Vagina (tissue), 2 donors: ENCODE results near the gene FAM209A.

ENCODE experiments used
- CTCF ChIP-seq, 3 experiments: fragments of 450-650 bp in 2 of 3; fragments of 200-600 bp in 1 of 3; sonication (generic) in 1 of 3; IDR thresholded peaks; one replicate each; pipeline ENCODE4 v1.5.1; 2017 to 2019; ENCODE audit warnings: antibody characterized with exemption in 3 of 3, mild to moderate bottlenecking in 2 of 3, moderate library complexity in 2 of 3
- POLR2A ChIP-seq, 2 donors: fragments of 450-650 bp; IDR thresholded peaks; one replicate each; pipeline ENCODE4 v1.6.1; 2017; ENCODE audit warnings: antibody characterized with exemption in 2 of 2, mild to moderate bottlenecking in 2 of 2, moderate library complexity in 2 of 2
- POLR2AphosphoS5 ChIP-seq, 2 donors: sonication (generic); formaldehyde crosslinking; IDR thresholded peaks; one replicate each; pipeline ENCODE4 v1.9.0; 2017; ENCODE audit warnings: antibody characterized with exemption in 2 of 2, mild to moderate bottlenecking in 2 of 2, low read depth in 1 of 2; ENCODE audit not compliant: insufficient read depth in 1 of 2

- TF ChIP-seq CTCF (IDR thresholded peaks at IDR 0.05) (no peak), POLR2AphosphoS5 (IDR thresholded peaks at IDR 0.05; ENCODE audit: insufficient read depth in 1 of 2, low read depth in 1 of 2) (no peak), POLR2A (IDR thresholded peaks at IDR 0.05) (no peak)
Measured at GRCh38 chr20:56573986-56574385, 49.4 kb downstream of the FAM209A start.
